Astrocyte of the cerebellum (primary cell): ENCODE results near the gene PSMG4.
A peak's percentile ranks its signal among the peaks of the same experiment; 100 is the strongest.
"Not testable (repeated sequence)": the region's sequence is repeated elsewhere in the genome, so short reads cannot be mapped to it uniquely, and the experiment has no call there.

Source experiments
- DNase-seq: peaks from one replicate; pipeline ENCODE4 v3.0.0-alpha.2; 2011; ENCODE audit warnings: low read depth
- H3K4me3 ChIP-seq: 2 replicates; pipeline ENCODE4 v1.5.1; 2011; ENCODE audit warnings: mild to moderate bottlenecking, low read depth, low read length, moderate library complexity
- in situ Hi-C: cut with HindIII; loops from 2 replicates; pipeline ENCODE4 v1.10.0; 2017; ENCODE audit warnings: low sequenced_read_pairs
- TF ChIP-seq, protein P1 (sequence below): IDR thresholded peaks from 2 replicates; pipeline ENCODE4 v1.5.1; 2012; ENCODE audit warnings: low read length, low read depth, moderate library complexity, mild to moderate bottlenecking; ENCODE audit errors: missing control alignments

Gene PSMG4

DNA sequence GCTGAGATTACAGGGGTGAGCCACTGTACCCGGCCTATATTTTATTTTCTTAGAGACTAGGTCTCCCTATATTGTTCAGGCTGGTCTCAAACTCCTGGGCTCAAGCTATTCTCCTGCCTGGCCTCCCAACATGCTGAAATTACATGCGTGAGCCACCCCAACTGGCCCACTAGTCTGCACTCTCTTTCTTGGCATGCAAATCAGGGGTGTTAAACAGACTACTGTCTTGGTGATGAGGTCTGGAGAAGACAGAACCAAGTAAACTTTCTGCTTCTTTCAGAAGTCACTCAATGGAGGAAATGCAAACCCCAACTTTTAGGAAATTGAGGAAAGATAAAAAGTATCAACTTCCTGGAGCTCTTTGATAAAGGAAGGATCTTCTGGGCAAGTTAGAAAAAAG, 23.3 kb upstream of the PSMG4 start:
- in situ Hi-C loops = no loop called here
- H3K4me3 ChIP-seq = no peak overlapping the region
- no peak for DNase-seq
- TF ChIP-seq, protein P1, sequence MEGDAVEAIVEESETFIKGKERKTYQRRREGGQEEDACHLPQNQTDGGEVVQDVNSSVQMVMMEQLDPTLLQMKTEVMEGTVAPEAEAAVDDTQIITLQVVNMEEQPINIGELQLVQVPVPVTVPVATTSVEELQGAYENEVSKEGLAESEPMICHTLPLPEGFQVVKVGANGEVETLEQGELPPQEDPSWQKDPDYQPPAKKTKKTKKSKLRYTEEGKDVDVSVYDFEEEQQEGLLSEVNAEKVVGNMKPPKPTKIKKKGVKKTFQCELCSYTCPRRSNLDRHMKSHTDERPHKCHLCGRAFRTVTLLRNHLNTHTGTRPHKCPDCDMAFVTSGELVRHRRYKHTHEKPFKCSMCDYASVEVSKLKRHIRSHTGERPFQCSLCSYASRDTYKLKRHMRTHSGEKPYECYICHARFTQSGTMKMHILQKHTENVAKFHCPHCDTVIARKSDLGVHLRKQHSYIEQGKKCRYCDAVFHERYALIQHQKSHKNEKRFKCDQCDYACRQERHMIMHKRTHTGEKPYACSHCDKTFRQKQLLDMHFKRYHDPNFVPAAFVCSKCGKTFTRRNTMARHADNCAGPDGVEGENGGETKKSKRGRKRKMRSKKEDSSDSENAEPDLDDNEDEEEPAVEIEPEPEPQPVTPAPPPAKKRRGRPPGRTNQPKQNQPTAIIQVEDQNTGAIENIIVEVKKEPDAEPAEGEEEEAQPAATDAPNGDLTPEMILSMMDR = no peak

DNA sequence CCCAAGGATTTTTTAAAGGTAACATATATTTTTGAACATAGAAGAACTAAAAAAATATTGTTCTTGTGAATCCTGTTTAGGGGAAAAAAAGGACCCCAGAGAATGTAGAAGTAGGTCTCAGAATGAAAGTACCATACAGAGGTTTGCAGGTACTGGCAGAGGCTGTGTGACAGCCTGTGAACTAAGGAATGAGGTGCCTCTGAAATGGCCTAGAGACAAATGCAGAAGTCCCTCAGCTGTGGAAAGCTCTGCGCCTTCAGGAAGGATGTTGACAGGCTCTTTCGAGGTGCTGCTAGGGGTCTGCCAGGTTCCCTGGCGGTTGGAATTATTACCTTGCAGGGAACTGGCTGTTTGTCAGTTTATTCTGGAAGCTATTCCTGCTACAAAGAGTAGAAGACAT, 22.7 kb upstream of the PSMG4 start:
- DNase-seq = no peak
- in situ Hi-C loops = no loop called here
- TF ChIP-seq, protein P1 = no peak
- no peak overlapping the region for H3K4me3 ChIP-seq

DNA sequence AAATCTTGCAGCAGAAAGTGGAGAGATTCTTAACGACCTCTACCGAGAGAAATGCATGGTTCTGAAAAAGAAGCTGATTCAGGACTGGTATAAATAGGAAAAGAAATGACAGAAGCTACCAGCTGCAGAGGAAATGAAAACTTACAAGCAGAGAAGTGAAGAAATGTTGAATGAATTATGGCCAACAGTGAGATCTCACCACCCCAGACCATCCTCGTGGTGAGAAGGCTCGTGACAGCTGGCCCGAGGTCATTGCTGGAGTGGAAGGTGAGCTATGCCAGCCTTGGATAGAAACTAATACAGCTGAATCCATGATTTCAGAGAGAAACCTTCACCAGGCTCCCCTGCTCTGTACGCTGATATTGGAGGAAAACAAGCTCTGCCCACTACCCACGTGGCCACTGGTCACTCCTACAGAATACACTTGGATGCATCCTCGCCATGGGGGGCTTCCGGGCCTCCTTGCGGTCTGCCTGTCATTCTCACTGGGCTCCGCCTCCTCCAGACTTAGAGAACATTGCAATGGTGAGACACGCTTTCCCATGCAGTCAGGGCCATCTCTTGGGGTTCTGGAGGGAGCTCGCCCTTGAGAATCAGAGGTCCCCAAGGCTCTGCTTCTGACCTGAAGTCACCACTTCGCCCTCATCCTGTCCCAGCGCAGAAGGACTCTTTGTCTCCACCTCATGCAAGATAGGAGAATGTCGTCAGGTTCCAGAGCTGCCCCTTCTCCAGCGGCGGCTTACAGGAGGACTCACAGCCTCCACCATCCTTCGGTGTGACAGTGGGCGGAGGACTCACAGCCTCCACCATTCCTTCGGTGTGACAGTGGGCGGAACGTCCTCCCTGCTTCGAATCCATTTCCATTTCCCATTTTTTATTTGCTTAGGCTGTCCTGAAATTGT, 20.7 kb upstream of the PSMG4 start:
- TF ChIP-seq, protein P1 = no peak
- in situ Hi-C loops = no loop called here
- no peak for DNase-seq
- H3K4me3 ChIP-seq = no peak overlapping the region

DNA sequence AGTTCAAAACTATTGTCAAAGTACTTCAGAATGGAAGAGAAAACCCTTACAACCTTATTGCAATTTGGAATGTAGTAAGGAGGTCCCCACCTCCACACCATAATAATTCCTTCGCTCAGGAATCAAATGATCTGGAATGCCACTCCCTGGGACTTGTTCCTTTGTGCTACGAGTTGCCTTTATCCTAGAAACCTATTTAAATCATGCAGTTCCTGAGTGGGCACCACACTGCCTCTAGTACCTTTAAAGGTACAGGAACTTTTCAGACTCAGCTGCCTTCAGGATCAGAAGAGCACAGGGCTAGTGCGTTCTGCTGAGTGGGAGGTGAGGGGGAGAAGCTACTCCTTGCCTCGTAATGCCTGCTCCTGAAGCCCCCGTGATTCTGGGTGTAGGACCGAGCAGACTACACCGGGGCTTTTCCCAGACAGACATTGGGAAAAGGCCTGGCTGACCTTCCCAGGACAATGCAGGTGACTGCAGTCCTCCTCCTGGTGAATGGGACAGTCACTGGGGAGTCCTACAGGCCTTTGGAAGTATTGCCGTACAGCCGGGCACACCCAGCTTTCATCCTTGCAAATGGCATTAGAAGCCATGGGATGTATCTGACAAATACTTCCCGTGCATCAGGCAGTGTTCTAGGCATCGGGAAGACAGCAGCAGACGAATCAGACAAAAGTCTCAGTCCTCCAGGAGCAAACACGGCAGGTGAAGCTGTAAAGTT, 19.5 kb upstream of the PSMG4 start:
- TF ChIP-seq, protein P1 = peak; percentile 26
- H3K4me3 ChIP-seq = no peak overlapping the region
- in situ Hi-C loops = no loop called here
- no peak for DNase-seq

DNA sequence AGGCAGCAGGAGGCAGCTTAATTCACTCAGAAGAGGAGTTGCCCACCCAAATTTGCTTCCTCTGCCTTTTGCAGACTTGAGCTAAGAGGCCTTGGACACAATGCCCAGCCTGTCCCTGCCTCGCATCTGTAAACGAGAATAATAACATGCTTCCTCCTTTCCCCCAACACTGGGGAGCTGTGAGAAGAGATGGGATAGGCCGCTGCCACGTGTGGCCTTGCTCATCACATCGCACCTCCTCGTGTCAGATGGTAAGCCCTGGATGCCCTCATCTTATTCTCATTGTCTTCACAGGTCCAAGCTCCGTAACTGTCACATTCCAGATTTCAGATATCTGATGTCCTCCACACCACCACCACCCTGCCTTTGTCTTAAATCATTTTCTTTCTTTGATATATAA, 18.2 kb upstream of the PSMG4 start:
- in situ Hi-C loops = no loop called here
- TF ChIP-seq, protein P1 = no peak
- DNase-seq = no peak
- H3K4me3 ChIP-seq = no peak overlapping the region

DNA sequence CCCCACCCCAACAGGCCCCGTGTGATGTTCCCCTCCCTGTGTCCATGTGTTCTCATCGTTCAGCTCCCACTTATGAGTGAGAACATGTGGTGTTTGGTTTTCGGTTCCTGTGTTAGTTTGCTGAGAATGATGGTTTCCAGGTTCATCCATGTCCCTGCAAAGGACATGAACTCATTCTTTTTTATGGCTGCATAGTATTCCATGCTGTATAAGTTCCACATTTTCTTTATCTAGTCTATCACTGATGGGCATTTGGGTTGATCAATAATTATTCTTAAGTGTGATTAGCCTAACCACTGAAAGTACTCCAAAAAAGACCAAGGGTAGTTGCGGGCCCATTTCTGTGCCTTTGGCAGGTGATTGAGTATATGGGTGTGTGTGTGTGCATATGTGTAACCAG, 17.0 kb upstream of the PSMG4 start:
- in situ Hi-C loops, H3K4me3 ChIP-seq, DNase-seq: not testable (repeated sequence)

DNA sequence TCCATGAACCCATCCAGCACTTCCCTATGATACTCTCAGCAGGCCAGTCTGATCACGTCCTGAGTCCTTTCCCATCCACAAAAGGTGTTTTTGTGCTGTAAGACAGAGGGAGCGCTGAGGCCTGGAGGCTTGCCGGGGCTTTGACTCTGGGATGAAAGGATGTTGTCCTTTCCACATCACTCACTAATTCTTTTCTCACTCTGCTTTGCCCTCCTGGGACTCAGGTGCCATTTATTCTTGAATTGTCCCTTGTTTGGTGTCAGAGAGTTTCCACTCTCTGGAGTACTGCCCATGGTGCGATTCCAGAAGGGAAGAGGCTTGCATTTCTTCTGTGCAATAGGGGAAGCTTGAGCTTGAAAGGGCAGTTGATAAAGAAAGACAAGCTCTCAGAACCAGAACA, 16.0 kb upstream of the PSMG4 start:
- in situ Hi-C loops = no loop called here
- H3K4me3 ChIP-seq = no peak overlapping the region
- TF ChIP-seq, protein P1 = no peak
- DNase-seq = no peak
